GM18498 (cell line): ENCODE data around the gene FGGY.
"Not testable (repeated sequence)": the region's sequence is repeated elsewhere in the genome, so short reads cannot be mapped to it uniquely, and the experiment has no call there.

Source experiments
- ATAC-seq: cut with Tn5 transposase; IDR thresholded peaks from one replicate; pipeline ENCODE4 v1.9.1; 2021; ENCODE audit warnings: mild to moderate bottlenecking, moderate library complexity; ENCODE audit not compliant: unreplicated experiment

FGGY gene

DNA sequence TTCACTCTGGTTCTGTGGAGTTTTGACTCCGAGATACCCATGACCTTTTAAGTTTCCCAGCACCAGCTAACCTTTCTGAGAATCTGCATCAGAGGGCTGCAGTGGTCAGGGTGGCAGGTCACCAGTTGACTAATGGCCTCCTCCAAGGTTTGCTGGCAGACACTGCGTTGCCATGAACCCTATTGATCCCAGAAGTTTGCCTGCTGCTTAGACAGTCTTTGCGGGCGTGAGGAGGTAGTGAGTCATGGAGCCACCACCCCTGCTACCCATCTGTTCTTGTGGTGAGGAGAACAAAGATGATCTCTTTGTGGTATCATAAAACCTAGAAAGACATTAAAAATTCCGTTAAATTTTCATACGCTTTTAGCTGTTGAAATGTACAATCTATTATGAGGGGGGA is 180.4 kb downstream of the FGGY start:
- no peak for ATAC-seq

DNA sequence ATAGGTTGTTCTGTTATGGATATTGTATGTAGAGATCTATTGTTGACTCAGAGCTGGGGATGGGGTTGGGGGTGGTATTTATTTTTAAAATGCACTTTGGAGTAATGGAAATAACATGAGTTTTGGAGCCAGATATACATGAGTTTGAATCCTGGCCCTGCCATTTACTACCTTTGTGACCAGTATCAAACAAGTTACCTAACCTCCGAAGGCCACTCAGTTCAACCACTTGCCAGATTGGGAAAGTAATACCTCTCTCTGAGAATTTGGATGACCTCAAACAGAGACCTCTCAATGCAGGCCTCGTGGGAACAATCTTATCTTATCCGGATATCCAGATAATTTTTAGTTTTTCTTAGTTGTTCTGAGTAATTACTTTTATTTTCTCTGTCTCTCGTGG is 181.0 kb downstream of the FGGY start:
- ATAC-seq: no peak

DNA sequence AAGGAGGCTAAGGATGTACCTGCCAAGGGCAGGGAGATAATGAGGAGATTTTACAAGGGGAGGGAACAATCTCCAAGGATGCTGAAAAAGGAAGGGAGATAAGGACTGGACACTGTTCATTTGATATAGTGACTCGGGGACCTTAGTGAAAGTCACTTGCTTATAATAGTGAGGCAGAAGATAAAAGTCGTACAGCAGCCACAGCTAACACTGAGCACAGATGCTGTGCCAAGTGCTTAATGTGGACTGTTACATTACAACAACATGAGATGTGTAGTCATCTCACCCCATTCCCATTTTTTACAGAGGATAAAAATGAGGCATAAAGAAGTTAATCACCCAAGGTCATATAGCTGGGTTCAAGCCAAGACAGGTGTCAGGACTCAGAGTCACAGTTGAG is 181.9 kb downstream of the FGGY start:
- ATAC-seq: no peak

DNA sequence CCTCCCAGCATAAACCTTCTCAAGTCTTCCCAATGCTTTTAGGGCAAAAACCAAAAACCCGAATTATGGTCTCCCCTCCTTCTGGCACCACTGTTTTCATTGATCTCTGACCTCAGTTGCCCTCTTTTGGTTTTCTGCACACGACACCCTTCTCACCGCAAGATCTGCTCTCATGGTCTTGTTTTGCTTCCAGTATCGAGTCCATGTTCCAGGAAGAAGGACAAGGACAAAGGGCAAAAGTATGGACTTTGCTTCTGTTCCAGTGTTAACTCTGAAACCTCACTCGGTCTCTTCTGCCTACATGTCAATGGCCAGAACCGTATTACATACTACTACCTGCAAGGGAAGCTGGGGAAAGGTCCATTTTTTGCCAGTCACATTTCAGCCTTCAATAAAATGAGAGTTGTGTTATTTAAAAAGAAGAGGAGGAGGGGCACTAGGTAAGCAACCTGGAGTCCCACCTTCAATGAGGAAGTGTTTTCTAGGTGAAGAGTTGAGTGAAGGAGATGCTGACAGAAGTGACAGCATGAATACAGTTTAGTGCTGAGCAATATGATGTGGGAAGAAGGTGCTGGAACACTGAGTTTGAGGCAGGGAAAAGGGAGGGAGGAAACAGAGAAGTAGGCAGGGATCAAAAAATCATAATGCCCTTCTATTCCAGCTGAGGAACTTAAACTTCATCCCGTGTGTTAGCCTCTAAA is 183.4 kb downstream of the FGGY start:
- ATAC-seq: no peak

DNA sequence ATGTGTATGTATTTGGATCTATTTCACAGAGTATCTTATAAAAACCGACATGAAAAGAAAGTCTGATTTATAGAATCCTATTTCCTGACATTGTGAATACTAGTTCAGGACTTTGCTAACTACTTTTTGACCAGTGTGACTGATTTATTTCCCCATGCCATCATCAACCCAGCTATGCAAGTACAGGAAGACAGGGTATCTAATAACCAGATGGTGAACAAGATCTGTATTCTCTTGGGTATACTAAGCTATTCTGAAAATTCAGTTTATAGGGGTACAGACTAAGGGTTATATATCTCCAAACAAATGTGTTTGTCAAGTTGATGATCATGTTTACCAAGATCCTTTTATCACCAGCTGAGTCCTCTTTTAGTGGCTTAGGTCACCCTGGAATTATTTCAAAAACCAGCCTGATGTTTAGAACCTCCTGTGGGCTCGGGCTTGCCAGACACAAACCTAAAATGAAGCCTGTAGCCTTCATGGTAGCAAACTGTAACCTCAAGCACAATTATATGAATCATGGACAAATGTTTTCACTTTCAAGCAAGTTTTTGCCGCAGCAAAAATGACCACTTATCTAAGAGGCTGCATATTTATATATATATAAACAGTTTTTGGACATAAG is 185.1 kb downstream of the FGGY start:
- no peak for ATAC-seq

DNA sequence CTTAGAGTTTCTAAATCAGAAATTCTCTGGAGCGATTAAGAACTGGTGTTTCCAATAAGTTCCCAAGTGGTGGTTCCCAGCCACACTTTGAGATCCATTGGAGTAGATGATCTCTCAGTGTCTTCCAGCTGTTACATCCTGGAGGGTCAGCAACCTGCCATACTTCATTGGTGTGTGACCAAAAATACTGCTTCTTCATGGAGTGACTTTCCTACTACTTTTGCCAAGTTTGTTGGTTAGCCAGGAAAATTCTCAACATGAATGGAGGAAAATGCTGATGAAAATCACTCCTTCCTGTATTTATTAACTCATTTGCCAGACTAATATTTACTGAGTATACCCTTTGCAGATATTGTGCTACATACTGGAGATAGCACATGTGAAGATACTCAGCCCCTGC is 186.1 kb downstream of the FGGY start:
- ATAC-seq: no peak

DNA sequence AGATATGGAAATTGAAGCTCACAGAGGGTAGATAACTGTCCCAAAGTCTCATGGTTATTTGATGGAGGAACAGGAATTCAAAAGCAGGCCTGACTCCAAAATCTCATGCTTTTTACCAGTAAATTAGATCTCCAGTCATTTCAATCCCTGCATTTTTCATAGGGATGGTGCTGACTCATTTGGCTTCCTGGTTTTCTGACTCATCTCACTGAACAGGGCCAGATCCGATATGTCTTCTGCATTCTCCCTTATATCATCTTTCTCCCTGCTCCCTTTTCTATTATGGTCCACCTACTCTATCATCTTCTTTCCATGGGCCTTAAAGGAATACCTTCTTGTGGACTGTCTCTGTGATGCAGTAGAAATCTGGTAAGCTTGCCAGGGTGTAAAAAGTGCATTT is 187.2 kb downstream of the FGGY start:
- ATAC-seq: no peak

DNA sequence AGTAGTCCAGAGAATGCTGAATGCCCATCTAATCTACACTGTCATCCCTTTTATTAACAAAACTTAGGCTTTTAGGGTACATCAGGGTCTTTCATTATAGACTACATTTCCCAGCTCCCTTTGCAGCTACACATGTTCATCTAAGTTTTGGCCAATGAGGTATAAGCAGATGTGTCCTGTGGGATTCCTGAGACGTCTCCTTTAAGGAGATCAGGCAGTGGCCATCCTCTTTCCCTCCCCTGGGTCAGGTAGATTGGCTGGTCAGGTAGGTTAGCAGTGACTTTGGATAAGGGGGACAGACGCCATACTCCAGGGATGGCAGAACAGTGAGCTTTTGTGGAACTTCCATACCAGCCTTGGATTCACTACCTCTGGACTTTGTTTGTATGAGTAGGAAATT is 188.3 kb downstream of the FGGY start:
- no peak for ATAC-seq

DNA sequence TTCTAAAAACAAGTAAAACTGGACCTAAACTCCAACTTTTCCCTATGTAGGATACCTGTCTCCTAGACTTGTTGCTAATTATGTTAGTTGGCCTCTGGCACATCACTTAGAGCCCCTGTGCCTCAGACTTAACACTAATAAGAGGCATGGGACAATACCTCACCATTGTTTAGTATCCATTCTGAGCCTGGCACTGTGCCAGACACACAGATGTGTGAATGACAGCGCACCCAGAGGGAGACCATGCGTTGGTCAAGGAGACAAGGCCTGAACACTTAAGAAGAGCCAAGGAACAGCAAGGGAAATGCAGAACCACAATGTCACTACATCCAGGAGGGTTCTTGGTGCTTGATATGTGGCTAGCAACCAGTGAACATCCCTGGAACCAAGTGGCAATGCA is 189.1 kb downstream of the FGGY start:
- ATAC-seq: no peak

DNA sequence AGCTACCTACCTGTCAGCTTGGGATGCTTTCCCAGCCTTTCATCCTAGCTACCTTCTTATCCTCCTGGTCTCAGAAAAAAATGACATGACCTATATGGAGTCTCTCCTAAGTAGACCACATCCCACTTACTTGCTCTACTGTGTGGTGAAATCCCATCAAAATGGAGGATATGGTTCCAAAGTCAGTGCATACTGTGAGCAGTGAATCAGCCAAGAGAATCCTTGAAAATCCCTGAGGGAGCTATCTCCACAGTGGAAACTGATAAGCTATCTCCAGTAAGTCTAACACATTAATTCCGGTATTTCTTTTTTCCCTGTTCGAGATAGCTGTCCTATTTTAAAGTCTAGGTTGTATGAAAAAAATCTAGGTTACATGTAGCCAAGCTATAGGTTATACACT is 189.7 kb downstream of the FGGY start:
- ATAC-seq: no peak

DNA sequence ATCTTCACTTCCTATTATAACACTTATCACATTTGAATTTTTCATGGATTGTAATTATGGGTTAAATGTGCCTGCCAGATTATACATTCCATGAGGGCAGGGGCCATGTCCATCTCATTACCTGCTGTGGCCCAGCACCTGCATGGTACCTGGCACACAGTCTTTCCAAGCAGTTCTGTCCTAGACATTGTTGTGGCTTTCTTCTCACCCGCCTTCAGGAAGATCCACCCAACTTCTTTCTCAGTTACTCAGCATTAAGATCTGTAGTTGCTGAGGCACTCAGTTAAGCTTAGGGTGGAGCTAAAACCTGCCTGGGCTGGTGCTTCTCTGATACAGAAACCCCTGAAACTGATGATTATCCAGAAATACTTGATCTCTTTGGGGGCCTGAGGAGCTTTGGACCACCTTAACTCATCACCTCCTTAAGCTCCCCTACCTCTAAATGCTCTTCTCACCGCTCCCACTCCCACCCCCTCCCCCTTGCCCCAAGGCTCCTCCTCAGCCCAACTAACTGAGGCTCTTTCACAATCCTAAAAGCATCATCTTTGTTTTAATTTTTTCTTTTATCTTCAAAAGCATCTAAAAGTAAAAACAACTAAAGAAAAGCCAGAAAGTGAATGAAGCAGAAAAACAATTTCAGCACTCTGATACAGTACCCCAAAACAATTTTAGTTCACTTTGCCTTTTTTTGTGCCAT is 190.6 kb downstream of the FGGY start:
- no peak for ATAC-seq

DNA sequence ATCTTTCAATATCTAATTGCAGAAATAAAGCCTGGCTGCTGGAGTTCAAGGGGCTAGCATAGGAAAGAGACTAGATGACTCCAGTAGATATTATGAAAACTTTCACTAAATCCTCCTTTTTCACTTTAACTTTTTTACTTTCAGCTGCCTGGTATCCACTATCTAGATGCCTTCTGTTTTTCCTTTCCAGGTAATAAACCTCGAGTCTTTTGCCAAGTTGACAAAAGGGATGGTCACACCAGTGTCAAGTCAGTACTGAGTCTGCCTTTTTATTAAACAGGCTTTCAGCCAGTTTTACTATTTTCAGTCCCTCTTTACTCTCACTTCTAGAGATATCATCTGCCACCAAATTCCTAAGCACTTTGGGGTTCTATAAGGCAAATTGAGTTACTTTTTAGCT is 195.6 kb downstream of the FGGY start:
- no peak for ATAC-seq

DNA sequence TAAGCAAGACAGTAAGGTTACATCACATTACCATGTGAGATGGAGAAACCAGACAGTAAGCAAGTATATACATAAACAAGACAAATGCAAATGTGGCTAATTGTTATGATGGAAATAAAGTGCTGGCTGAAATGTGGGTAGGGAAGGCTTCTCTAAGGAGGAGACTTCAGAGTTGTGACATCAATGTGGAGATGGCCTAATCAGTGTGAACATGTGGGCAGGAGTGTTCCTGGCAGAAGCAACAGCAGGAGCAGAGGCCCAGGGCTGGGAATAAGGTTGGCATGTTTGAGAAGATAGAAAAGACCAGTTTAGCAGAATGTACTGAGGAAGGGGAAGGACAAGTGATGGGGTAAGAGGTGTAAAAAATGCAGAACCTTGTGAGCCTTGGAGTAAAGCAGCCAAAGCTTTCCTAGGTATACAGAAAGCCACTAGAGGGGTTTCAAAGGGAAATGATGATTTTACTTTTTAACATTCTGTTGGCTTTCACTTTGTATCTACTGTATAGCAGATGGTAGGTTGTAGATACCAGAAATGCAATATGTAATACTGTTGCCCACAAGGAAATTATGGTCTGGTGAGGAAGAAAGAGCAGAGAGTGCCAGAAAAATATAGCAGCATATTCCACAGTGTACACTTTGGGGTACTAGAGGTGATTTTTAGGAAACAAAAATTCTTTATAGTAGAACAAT is 197.4 kb downstream of the FGGY start:
- ATAC-seq: no peak

DNA sequence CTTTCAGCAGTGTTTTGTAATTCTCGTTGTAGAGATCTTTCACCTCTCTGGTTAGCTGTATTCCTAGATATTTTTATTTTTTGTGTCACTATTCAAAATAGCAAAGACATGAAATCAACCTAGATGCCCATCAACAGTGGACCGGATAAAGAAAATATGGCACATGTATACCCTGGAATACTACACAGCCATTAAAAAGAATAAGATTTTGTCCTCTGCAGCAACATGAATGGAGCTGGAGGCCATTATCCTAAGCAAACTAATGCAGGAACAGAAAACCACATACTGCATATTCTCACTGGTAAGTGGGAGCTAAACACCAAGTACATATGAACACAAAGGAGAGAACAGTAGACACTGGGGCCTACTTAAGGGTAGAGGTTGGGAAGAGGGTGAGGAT is 199.3 kb downstream of the FGGY start:
- not testable (repeated sequence) for ATAC-seq

DNA sequence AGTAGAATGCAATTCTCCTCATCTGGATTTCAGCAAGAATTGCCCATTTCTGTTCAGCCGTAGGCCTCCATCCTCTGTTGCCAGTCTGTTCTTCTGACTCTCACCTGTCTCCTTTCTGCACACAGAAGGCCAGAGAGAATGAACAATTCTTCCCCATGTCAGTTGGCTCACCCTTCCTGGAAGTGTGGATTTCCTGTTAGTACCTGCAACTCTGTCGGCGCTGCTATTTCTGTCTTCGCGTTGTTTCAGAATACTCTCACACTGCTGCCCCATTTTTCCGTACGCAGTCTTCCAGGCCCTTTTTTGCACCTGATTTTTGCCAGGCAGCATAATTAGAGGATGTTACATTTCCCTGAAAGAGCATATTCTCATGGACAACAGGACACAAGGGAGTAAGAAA is 200.7 kb downstream of the FGGY start:
- no peak for ATAC-seq

DNA sequence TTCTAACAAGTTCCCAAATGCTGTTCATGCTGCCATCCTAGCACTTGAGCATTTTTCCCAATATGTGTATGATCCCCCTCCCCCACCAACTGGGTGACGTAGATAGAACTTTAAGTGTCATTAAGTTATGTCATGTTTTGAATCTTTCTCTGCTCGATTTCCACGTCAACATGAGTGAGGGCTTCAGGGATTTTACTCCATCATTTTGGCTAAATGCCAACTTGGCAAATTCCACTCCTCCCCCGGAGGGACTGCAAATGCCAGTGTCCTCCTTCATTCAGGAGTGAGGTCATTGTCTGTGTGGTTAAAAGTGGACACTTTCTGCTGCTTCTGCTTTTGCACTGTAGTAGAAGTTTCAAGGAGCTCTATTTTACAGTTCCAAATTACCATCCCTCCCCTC is 201.7 kb downstream of the FGGY start:
- no peak for ATAC-seq

DNA sequence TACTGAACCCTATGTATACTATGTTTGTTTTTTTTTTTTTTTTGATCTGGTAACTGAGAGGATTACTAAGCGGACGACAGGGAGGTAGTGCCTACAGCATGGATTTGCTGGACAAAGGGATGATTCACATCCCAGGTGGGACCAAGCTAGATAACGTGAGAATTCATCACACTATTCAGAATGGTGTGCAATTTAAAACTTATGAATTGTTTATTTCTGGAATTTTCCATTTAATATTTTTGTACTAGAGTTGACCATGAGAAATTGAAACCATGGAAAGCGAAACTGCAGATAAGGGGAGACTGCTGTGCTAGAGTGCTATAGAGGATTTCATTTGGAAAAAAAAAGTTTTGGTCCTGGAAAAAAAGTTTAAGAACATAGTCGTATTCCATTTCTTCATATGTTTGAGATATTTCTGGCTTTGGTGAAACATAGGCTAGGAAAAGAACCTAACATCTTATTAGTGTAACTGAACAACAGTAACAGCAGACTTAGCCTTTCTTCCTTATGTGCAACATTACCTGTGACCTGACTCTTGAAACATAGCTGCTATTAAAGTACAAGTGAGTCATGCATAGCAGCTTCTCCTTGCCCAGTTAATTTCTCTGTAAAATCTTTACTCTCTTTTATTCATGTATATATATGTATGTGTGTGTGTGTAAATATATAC is 202.5 kb downstream of the FGGY start:
- no peak for ATAC-seq

DNA sequence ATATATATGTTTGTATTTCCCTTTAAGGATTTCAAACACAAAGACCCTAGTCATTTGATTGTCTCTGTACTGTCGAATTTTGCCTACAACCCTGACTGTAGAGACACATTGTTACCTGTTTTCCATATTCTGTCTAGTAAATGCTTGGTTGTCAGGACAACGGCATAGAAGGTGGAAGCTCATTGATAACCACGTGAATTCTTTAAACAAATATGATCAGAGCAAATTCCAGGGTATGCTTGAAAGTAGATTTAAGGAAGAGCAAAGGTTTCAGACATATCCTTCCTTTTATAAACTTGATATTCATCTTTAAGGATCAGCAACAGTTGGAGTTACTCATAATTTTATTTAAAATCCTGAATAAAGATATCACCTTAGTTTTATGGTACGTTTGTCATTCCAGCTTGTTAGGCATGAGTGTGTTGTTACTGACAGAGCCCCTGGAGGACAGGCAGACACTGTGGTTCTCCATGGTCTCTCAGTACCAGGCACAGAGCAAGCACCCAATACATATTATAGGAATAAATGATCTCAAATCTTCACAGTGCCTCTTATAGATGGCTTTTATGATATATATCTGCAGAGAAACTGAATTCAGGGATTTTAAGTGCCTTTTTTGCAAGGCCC is 203.2 kb downstream of the FGGY start:
- ATAC-seq: no peak

DNA sequence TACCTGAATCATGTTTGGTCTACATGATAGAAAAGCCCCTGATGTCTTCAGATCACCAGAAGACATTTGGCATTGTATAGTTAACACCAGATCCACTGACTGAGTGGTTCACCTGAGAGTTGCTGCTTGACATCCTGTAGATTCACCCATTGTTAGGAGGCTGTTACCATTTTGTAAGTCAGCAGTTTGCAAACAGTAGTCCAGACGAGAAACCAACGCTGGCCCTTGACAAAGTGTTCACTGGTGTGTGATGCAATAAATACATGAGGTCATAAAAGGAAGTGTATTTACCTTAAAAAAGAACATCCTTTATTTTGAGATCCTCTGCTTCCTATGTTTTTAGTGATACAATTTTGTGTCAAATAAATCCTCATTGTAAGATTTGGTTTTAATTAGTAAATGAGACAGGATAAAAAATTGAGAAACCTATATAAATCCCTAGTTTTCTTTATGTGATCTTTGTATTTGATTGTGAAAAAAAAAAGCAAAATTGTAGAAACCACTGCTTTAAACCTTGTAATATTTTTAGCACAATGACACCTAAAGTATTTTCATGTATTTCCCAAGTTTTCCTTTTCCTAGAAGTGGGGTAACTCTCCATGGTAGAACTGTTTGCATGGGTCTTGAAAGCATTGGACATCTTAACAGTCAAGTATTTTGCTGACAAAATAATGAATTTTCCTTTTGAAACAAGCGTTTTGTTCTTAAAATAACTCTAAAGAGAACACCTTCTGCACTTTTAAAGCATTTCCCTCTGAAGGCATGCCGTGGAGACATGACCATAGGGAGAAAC is 204.3 kb downstream of the FGGY start:
- ATAC-seq: no peak
